Subcutaneous adipose tissue (tissue), 4 donors: ENCODE results near the gene NPDC1. TPM values are rescaled to one million over a fixed set of nuclear protein-coding genes. Genes with fewer than 3 reads are reported as not detected.

Source experiments
- CTCF ChIP-seq: fragments of 450-650 bp; IDR thresholded peaks from one replicate; pipeline ENCODE4 v1.5.1; 2016; ENCODE audit warnings: low read depth, mild to moderate bottlenecking, control low read depth, antibody characterized with exemption, moderate library complexity
- total RNA-seq, 4 donors: library from RNA; depleted of rRNA; stranded (reverse); fragments of >200 nt; gene quantifications; one replicate each; pipeline ENCODE4 v1.1.0, GENCODE V29; 2016

NPDC1 gene
- total RNA-seq, 4 donors from 2014 or later, result 17.5 to 61.6 (median 29.8) TPM

- TF ChIP-seq CTCF, result no peak
Measured at GRCh38 chr9:137067860-137068538, 22.0 kb upstream of the NPDC1 start.

GRCh38 chr9:137066096-137066861 lies 20.3 kb upstream of the NPDC1 start:
- no peak for TF ChIP-seq CTCF

GRCh38 chr9:137065336-137065967 lies 19.5 kb upstream of the NPDC1 start:
- TF ChIP-seq CTCF, result no peak

- no peak for TF ChIP-seq CTCF
Measured at GRCh38 chr9:137064880-137065164, 18.8 kb upstream of the NPDC1 start.

- no peak for TF ChIP-seq CTCF
Measured at GRCh38 chr9:137064027-137064879, 18.3 kb upstream of the NPDC1 start.

- no peak for TF ChIP-seq CTCF
Measured at GRCh38 chr9:137063311-137064026, 17.5 kb upstream of the NPDC1 start.
